BLaER1 (cell line): ENCODE results near the gene WDR90.
A peak's percentile ranks its signal among the peaks of the same experiment; 100 is the strongest.

Experiments used
- H3K27ac ChIP-seq: shearing (Covaris generic); formaldehyde crosslinking; 2 replicates; pipeline ENCODE4 v1.8.1; 2022
- H3K27me3 ChIP-seq: shearing (Covaris generic); formaldehyde crosslinking; 2 replicates; pipeline ENCODE4 v1.8.1; 2022
- H3K36me3 ChIP-seq: shearing (Covaris generic); formaldehyde crosslinking; 2 replicates; pipeline ENCODE4 v1.8.1; 2022
- H3K4me1 ChIP-seq: shearing (Covaris generic); formaldehyde crosslinking; 2 replicates; pipeline ENCODE4 v1.8.1; 2022
- H3K4me2 ChIP-seq: shearing (Covaris generic); formaldehyde crosslinking; 2 replicates; pipeline ENCODE4 v1.8.1; 2022
- H3K4me3 ChIP-seq: shearing (Covaris generic); formaldehyde crosslinking; 2 replicates; pipeline ENCODE4 v1.8.1; 2022
- H3K9ac ChIP-seq: shearing (Covaris generic); formaldehyde crosslinking; 2 replicates; pipeline ENCODE4 v1.8.1; 2022
- H3K9me3 ChIP-seq: shearing (Covaris generic); formaldehyde crosslinking; 2 replicates; pipeline ENCODE4 v1.8.1; 2022
- H4K20me1 ChIP-seq: shearing (Covaris generic); formaldehyde crosslinking; 2 replicates; pipeline ENCODE4 v1.8.1; 2022
- Cebpa-rat ChIP-seq: shearing (Covaris generic); IDR thresholded peaks from 2 replicates; pipeline ENCODE4 v1.8.1; 2022

WDR90 gene

GRCh38 chr16:667780-668518 lies 18.8 kb downstream of the WDR90 start, which contains the start of gene RHOT2:
Gene RHOT2 (plus strand): TSS chr16:668132. CDS start chr16:668200, 68 bp downstream.
- H4K20me1 ChIP-seq = peaks cover 44% of the 10 kb centered on the region
- peaks cover 53% of the 10 kb centered on the region for H3K4me1 ChIP-seq
- H3K36me3 ChIP-seq = peaks cover 43% of the 10 kb centered on the region
- H3K9me3 ChIP-seq = no peaks in the 10 kb centered on the region
- H3K27ac ChIP-seq = peak within 1 kb of the TSS; percentile 95
- peak within 1 kb of the TSS; percentile 99 for H3K9ac ChIP-seq
- H3K4me3 ChIP-seq = peak within 1 kb of the TSS; percentile 100
- H3K4me2 ChIP-seq = peak within 1 kb of the TSS; percentile 96
- H3K27me3 ChIP-seq = no peaks in the 10 kb centered on the region
- no peak for TF ChIP-seq Cebpa-rat

DNA sequence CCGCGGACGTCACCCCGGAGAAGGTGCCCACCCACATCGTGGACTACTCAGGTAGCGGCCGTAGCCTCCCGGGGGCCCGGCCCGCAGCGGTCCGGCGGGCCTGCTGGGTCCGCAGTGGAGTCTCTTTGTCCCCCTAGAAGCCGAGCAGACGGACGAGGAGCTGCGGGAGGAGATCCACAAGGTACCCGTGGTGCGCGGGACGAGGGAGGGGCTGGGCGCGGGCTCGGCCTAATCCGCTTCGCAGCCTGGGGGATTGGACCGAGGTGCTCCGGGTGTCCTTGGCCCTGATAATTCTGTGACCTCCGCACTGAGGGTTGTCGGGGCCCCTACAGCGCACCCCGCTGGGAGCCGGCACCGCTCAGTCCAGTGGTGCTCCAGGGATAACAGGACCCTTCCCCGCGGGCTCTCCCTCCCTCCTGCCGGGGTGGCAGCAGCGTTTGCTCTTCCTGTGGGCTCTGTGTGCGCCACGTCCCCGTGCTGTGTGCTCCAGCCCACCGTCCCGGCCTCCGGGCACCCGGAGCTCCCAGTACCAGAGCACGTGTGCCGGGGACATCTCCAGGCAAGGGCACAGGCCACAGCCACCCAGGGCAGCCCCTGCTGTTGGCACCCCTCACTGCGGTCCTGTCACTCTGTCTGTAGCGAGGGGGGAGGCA lies 19.5 kb downstream of the WDR90 start:
- no peaks in the 10 kb centered on the region for H3K27me3 ChIP-seq
- no peak for TF ChIP-seq Cebpa-rat
- peak overlapping the region; percentile 100 for H3K4me3 ChIP-seq
- peaks cover 50% of the 10 kb centered on the region for H3K36me3 ChIP-seq
- peak overlapping the region; percentile 95 for H3K27ac ChIP-seq
- peaks cover 48% of the 10 kb centered on the region for H3K4me1 ChIP-seq
- peak overlapping the region; percentile 96 for H3K4me2 ChIP-seq
- peak overlapping the region; percentile 99 for H3K9ac ChIP-seq
- H3K9me3 ChIP-seq = no peaks in the 10 kb centered on the region
- H4K20me1 ChIP-seq = peaks cover 51% of the 10 kb centered on the region

DNA sequence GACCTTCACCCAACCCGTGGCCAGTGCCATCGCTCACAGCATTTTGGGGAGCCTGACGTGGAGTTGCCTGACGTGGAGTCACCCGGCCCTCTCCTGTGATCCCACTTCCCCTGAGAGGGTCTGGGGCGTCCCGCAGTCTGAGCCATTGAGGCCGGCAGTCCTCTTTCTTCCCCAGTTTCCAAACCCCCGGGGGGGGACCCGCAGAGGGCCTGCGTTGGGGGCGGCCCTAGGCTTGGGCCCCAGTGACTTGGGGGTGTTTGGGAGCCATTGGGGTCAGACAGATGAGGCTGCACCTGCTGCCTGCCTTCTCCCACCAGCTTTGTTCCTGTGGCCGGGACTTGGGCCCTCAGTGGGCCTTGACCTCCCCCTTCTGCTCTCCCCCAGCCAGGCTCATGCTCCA lies 20.5 kb downstream of the WDR90 start:
- no peak overlapping the region for H3K4me3 ChIP-seq
- TF ChIP-seq Cebpa-rat = no peak
- peaks cover 60% of the 10 kb centered on the region for H3K36me3 ChIP-seq
- H3K9ac ChIP-seq = peak overlapping the region; percentile 99
- H4K20me1 ChIP-seq = peaks cover 61% of the 10 kb centered on the region
- H3K4me1 ChIP-seq = peaks cover 39% of the 10 kb centered on the region
- peaks cover 5% of the 10 kb centered on the region for H3K27me3 ChIP-seq
- peak overlapping the region; percentile 96 for H3K4me2 ChIP-seq
- no peaks in the 10 kb centered on the region for H3K9me3 ChIP-seq
- H3K27ac ChIP-seq = no peak overlapping the region

- H3K9me3 ChIP-seq = no peaks in the 10 kb centered on the region
- no peak overlapping the region for H3K4me2 ChIP-seq
- peaks cover 72% of the 10 kb centered on the region for H4K20me1 ChIP-seq
- H3K9ac ChIP-seq = 0 out of 2 replicates have a peak overlapping the region, but pooled peaks have one; percentile 99
- peaks cover 15% of the 10 kb centered on the region for H3K27me3 ChIP-seq
- no peak for TF ChIP-seq Cebpa-rat
- peaks cover 39% of the 10 kb centered on the region for H3K4me1 ChIP-seq
- H3K27ac ChIP-seq = no peak overlapping the region
- H3K36me3 ChIP-seq = peaks cover 60% of the 10 kb centered on the region
- H3K4me3 ChIP-seq = no peak overlapping the region
These were observed 21.6 kb downstream of the WDR90 start for GRCh38 chr16:670485-671352.

GRCh38 chr16:671353-672131 lies 22.4 kb downstream of the WDR90 start:
- no peaks in the 10 kb centered on the region for H3K9me3 ChIP-seq
- peaks cover 77% of the 10 kb centered on the region for H4K20me1 ChIP-seq
- peaks cover 57% of the 10 kb centered on the region for H3K36me3 ChIP-seq
- H3K4me3 ChIP-seq = no peak overlapping the region
- TF ChIP-seq Cebpa-rat = no peak
- H3K27ac ChIP-seq = no peak overlapping the region
- H3K9ac ChIP-seq = no peak overlapping the region
- H3K27me3 ChIP-seq = peaks cover 16% of the 10 kb centered on the region
- H3K4me1 ChIP-seq = peaks cover 35% of the 10 kb centered on the region
- H3K4me2 ChIP-seq = no peak overlapping the region

DNA sequence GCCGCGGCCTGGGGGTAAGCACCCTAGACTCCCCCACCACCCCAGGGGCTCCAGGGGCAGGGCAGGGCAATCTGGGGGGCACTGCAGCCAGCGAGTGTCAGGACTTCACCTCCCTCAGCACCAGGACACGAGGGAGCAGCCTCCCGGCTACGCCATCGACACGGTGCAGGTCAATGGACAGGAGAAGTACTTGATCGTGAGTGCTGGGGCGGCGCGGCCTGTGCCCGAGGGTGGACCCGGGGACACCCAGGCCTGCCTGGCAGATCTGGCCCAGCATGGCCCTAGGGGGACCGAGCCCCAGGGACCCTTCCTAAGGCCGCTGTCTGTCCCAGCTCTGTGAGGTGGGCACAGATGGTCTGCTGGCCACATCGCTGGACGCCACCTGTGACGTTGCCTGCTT lies 23.2 kb downstream of the WDR90 start:
- no peak for TF ChIP-seq Cebpa-rat
- H3K36me3 ChIP-seq = peaks cover 55% of the 10 kb centered on the region
- no peak overlapping the region for H3K4me2 ChIP-seq
- H3K4me3 ChIP-seq = no peak overlapping the region
- H3K27ac ChIP-seq = no peak overlapping the region
- H3K27me3 ChIP-seq = peaks cover 16% of the 10 kb centered on the region
- H4K20me1 ChIP-seq = peaks cover 79% of the 10 kb centered on the region
- no peak overlapping the region for H3K9ac ChIP-seq
- H3K9me3 ChIP-seq = no peaks in the 10 kb centered on the region
- H3K4me1 ChIP-seq = peaks cover 26% of the 10 kb centered on the region

- H3K4me1 ChIP-seq = peaks cover 22% of the 10 kb centered on the region
- peaks cover 55% of the 10 kb centered on the region for H3K36me3 ChIP-seq
- no peak overlapping the region for H3K27ac ChIP-seq
- no peak for TF ChIP-seq Cebpa-rat
- H3K4me3 ChIP-seq = no peak overlapping the region
- H3K9me3 ChIP-seq = no peaks in the 10 kb centered on the region
- H3K4me2 ChIP-seq = no peak overlapping the region
- H3K27me3 ChIP-seq = peaks cover 16% of the 10 kb centered on the region
- H4K20me1 ChIP-seq = peaks cover 79% of the 10 kb centered on the region
- H3K9ac ChIP-seq = no peak overlapping the region
These were observed 23.7 kb downstream of the WDR90 start for GRCh38 chr16:672851-673250.

DNA sequence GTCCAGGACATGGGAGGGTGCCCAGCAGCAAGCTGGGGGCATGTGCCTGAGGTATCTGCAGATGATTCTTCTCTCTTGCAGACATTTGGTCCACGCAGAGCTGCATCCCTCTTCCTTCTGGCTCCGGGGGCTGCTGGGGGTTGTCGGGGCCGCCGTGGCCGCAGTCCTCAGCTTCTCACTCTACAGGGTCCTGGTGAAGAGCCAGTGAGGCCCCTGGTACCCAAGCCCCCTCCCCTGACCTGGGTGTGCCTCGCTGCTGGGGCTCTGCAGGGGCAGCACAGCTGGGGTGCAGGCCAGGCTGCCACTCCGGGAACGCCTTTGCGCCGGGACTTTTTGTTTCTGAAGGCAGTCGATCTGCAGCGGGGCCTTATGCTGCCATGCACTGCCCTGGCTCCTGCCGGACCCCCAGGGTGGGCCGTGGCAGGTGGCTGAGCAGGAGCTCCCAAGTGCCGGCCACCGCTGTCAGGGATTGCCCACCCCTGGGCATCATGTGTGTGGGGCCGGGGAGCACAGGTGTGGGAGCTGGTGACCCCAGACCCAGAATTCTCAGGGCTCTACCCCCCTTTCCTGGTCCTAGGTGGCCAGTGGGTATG lies 24.3 kb downstream of the WDR90 start:
- H4K20me1 ChIP-seq = peaks cover 76% of the 10 kb centered on the region
- peaks cover 55% of the 10 kb centered on the region for H3K36me3 ChIP-seq
- H3K9me3 ChIP-seq = no peaks in the 10 kb centered on the region
- H3K9ac ChIP-seq = no peak overlapping the region
- no peak for TF ChIP-seq Cebpa-rat
- peaks cover 16% of the 10 kb centered on the region for H3K27me3 ChIP-seq
- H3K4me2 ChIP-seq = no peak overlapping the region
- peaks cover 22% of the 10 kb centered on the region for H3K4me1 ChIP-seq
- H3K27ac ChIP-seq = no peak overlapping the region
- H3K4me3 ChIP-seq = no peak overlapping the region
